ENCODE measurements around the gene DUSP12.
A peak's percentile ranks its signal among the peaks of the same experiment; 100 is the strongest.

DUSP12 gene

DNA sequence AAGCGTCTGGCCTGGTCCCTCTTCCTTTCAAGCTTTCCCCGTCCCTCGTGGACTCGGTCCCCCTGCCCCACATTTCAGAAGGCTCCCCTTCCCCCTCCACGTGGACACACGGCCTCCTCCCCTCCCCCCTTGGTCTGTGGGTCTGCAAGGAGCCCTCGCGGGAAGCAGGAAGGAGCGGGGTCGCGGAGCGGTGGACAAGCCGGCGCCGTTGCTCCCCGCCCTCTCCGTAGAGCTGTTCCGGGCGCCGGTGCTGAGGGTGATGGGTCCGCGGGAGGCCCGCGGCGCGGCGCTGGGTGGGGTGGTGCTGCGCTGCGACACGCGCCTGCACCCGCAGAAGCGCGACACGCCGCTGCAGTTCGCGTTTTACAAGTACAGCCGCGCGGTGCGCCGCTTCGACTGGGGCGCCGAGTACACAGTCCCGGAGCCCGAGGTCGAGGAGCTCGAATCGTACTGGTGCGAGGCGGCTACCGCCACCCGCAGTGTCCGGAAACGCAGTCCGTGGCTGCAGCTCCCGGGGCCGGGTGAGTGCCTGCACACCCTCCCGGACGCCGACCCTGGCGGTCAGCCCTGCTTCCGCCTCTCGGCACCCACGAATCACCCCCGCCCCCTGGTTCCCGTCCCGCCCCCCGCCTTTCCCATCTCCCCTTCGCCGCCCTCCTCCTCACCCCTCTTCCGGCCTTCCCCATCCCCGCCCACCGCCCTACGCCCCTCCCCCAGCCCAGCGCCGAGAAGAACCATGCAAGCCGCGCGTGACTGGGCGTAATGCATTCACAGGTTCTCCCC lies 22.9 kb upstream of the DUSP12 start:
- DNase-seq (ENCODE audit: low read depth in 1 of 2, low spot score in 1 of 2) = peak; percentile 43

GRCh38 chr1:161727256-161727924 lies 22.2 kb upstream of the DUSP12 start:
- DNase-seq (ENCODE audit: low read depth in 1 of 2, low spot score in 1 of 2) = no peak

- no peak for DNase-seq (ENCODE audit: low read depth in 1 of 2, low spot score in 1 of 2)
These were observed 21.0 kb upstream of the DUSP12 start for GRCh38 chr1:161728376-161729226.

GRCh38 chr1:161730050-161730564 lies 19.5 kb upstream of the DUSP12 start:
- no peak for DNase-seq (ENCODE audit: low read depth in 1 of 2, low spot score in 1 of 2)

DNA sequence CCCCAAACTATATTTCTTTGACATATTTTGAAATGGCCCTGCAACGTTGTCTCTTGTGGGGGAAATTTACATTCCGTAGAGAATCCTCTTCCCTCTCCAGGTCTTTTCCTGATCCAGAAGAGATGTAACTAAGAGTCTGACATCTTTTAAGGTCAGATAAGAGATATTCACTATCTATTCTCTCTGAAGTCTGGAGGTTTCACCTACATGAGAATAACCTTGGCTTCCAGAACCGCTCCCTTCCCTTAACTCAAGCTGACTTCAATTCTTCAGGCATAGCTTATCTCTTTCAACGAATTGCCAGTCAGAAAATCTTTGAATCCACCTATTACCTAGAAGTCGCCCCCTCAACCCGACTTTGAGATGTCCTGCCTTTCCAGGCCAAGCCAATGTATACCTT lies 18.3 kb upstream of the DUSP12 start:
- no peak for DNase-seq (ENCODE audit: low read depth in 1 of 2, low spot score in 1 of 2)

GRCh38 chr1:161731981-161732718 lies 17.4 kb upstream of the DUSP12 start:
- DNase-seq (ENCODE audit: low read depth in 1 of 2, low spot score in 1 of 2) = no peak

DNA sequence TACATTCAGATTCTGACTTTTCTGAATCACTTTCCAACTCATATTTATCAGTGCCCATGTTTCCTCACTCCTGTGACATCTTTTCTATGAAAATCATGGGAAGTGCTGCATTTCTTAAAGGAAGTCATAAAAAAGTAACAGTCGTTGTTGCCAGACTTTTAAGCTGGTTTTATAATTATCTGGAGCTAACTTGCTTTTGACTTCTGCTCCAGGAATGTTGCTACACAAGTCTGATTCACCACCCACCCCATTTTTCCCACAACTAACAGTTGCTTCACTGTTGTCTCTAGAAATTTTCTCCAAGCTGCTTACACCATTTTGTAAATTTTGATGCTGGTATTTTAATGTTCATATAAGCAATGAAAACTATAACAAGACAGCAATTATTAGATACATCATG lies 16.1 kb upstream of the DUSP12 start:
- DNase-seq (ENCODE audit: low read depth in 1 of 2, low spot score in 1 of 2) = no peak

- DNase-seq (ENCODE audit: low read depth in 1 of 2, low spot score in 1 of 2) = no peak
These were observed 13.7 kb upstream of the DUSP12 start for GRCh38 chr1:161735837-161736236.

DNA sequence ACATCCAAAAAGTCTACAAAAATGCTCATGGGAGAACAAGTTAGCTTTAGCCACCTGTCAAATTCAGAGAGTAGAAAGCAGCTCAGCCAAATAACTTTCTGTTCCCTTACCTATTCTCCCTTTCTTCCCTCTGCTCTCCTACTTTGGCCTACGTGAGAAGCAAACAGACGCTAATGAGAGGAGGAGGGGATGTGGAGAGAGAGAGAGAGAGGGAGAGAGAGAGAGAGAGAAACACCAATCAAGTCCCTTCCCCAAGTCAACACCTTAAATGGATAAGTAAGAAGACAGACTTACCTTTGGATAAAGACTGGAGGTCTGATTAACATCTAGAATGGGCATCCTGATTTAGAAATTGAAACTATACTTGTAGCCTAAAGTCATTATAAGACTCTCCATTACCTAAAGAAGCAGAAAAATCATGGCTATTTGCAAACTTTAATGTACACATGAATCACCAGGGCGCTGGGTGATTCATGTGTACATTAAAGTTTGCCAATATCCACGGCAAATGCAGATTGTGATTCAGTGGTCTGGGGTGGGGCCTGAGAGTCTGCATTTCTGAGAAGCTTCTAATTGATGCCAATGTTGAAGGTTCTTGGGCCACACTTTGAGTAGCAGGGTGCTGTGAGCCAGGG lies 13.1 kb upstream of the DUSP12 start:
- DNase-seq (ENCODE audit: low read depth in 1 of 2, low spot score in 1 of 2) = no peak

- no peak for DNase-seq (ENCODE audit: low read depth in 1 of 2, low spot score in 1 of 2)
These were observed 12.0 kb upstream of the DUSP12 start for GRCh38 chr1:161737625-161738024.

DNA sequence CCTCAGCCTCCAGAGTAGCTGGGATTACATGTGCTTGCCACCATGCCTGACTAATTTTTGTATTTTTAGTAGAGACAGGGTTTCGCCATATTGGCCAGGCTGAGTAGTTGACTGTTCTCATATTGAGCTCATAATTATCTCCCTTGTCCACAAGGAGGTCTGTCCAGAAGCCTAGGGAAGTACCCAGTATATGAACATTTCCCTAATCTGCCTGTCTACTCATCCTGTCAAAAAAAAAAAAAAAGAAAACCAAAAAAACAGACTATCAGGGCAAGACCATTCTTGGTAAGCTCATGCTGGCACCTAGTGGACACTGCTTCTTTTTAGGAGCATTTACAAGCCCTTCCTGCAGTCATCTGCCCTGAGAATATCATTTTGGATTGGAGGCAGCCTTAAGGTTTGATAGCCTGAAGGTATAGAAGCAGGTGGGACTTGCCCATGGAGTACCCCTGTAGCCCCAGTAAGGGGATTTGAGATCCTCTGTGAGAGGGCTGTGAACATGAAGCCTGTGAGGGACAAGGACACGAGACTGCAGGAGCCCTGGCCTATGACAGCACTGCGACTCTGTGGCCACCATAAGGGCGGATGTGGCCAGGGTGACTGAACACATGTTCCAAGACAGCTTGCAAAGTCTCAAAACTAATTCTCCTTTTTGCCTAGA lies 10.8 kb upstream of the DUSP12 start:
- peak in 1 of 2 donors; percentile 19 for DNase-seq (ENCODE audit: low read depth in 1 of 2, low spot score in 1 of 2)

DNA sequence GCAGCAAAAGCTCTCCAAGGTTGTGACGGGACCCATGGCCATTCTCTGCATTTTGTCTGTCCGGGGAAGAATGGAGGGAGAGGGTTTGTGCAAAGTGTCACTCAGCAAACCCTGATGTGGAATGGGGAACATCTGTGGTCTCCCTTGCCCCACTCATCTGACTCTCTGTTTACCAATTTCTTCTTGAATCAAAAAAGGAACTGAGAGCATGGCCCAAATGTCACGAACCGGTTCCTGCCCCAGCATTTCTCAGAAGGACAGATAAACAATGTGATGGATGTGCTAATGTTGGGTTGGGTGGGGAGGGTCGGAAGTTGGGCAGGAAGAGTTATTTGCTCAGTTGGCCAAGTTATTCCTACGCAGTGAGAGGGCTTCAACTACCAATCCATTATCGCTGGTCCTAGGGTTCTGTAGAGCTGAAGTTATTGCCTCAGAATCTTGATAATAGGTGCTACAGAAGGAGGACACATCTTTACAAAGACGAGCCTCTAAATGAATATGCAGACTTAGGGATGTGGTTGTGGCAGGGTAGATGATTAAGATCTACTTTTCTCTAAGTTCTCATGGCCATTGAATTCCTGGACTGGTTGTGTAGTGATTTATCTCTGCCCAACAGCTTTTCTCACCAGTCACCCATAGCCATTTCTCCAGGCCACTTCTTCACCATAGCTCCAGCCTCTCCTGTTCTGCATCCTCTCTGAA lies 9.6 kb upstream of the DUSP12 start:
- no peak for DNase-seq (ENCODE audit: low read depth in 1 of 2, low spot score in 1 of 2)

DNA sequence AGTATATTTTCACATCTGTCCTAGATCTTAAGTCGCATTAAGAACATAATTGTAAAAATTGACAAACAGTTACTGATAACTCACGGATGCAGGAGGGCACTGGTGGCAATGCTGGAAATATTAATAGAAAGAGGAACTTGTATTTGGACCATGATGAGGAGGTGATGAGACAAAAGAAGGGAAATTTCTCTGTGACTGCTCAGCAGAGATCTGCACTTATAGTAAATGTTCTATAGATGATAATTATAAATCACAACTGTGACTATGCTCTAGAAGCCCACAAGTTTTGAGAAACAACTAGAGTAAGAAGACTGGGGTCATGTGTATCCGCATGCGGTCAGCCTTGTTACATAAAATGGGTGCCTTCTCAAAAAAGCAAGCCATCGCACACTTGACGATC lies 8.7 kb upstream of the DUSP12 start:
- DNase-seq (ENCODE audit: low read depth in 1 of 2, low spot score in 1 of 2) = no peak

- DNase-seq (ENCODE audit: low read depth in 1 of 2, low spot score in 1 of 2) = no peak
These were observed 6.4 kb upstream of the DUSP12 start for GRCh38 chr1:161743231-161743630.

GRCh38 chr1:161747801-161748200 lies 1.8 kb upstream of the DUSP12 start:
- DNase-seq (ENCODE audit: low read depth in 1 of 2, low spot score in 1 of 2) = no peak

GRCh38 chr1:161763522-161764098 lies 14.0 kb downstream of the DUSP12 start:
- DNase-seq (ENCODE audit: low read depth in 1 of 2, low spot score in 1 of 2) = peak in 1 of 2 donors; percentile 25

DNA sequence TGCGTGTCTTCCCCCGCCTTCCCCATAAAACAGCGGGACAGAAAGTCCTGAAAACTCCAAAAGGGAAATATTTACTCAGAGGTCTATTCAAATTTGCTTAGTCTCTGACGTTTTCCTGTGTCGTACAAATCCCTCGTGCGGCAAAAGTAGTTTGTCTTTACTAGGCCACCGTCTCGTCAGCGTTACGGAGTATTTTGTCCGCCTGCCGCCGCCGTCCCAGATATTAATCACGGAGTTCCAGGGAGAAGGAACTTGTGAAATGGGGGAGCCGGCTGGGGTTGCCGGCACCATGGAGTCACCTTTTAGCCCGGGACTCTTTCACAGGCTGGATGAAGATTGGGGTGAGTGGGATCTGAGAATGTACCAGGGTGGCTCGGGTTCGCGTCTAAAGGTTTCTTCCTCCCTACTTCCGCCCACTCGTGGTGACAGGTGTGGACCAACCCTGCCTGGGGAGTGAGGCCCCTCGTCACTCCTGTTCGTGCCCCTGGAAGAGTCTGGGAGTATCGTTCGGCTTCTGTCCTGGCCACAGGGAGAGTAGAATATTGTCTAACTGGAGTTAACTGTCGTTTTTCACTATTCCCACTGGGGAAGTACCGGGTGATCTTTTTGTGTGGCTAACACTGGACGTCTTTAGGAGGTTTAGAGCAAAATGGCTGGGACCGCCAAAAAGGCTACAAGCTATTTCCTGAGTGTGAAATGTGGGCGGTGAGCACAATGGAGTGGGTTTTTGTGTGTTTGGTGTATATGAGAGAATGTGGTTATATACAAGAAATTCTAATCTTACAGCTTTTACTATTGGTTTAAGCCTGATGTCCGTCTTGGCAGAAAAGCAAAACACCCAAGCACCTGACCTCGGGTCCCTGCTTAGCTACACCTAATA lies 16.8 kb downstream of the DUSP12 start, which contains the start of gene ATF6:
Gene ATF6 (plus strand): TSS at position 219 of the 880 bp plus-strand sequence. CDS start 41 bp downstream, at position 260.
- DNase-seq (ENCODE audit: low read depth in 1 of 2, low spot score in 1 of 2) = peak; percentile 54 to 55

DNA sequence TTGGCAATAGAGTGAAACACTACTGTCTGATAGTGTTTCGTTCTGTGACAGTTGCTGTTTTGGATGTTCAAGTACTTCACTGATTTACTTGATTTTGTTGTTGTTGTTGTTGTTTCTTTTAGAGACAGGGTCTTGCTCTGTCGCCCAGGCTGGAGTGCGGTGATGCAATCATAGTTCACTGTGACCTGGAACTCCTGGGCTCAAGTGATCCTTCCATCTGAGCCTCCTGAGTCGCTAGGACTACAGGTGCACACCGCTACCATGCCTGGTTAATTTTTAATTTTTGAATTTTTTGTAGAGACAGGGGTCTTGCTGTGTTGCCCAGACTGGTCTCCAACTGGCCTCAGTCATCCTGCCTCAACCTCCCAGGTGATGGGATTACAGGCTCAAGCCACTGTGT lies 18.9 kb downstream of the DUSP12 start:
- no peak for DNase-seq (ENCODE audit: low read depth in 1 of 2, low spot score in 1 of 2)
